GM21576 (cell line): ENCODE data around the gene CLASP1.
"Not testable (repeated sequence)": the region's sequence is repeated elsewhere in the genome, so short reads cannot be mapped to it uniquely, and the experiment has no call there.

ENCODE experiments used
- ATAC-seq: cut with Tn5 transposase; IDR thresholded peaks from one replicate; pipeline ENCODE4 v1.9.1; 2021; ENCODE audit warnings: mild to moderate bottlenecking, moderate library complexity; ENCODE audit not compliant: unreplicated experiment

CLASP1 gene

DNA sequence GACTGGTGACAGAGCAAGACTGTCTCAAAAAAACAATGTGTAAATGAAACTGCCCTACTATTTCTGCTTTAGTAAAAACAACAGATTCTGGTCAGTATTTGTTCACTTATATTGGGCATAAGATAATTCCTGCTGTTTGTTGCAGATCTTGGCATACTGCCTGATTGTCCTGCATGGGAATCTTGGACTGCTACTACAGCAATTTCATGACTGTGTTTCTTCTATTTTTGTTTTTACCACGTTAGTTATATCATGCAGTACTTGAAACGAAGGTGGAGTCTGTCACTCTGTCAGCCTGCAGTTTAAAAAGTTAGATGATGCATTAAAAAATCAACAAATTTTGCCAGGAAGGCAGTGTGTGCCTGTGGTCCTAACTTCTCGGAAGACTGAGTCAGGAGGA is 14.2 kb upstream of the CLASP1 start:
- no peak for ATAC-seq

DNA sequence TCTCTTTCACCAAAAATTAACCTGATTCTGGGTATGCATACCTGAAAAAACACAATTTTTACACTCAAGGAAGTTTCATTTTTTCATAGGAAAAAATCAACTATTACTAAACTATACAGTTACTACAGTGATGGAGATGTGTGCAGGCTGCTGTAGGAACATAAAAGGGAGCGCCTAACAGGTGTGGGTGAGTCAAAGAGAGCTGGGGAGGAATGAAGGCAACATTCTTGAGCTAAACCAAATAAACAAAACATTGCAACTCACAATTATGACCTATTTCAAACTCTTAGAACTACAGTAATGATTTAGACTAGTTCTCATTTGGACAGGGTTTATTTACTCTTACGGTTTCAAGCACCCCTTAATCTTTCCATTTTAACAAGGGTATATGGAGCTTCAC is 13.4 kb upstream of the CLASP1 start:
- no peak for ATAC-seq

DNA sequence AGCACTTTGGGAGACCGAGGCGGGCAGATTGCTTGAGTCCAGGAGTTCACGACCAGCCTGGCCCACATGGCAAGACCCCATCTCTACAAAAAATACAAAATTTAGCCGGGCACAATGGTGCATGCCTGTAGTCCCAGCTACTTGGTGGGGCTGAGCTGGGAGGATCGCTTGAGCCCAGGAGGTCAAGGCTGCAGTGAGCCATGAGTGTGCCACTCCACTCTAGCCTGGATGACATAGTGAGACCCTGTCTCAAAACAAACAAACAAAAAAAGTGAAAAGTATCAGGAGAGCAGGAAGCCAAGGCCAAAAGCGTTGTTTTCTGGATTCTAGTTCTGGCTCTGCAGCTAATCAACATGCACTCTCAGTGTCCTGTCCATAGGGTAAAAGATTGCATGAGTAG is 10.7 kb upstream of the CLASP1 start:
- ATAC-seq, result no peak

DNA sequence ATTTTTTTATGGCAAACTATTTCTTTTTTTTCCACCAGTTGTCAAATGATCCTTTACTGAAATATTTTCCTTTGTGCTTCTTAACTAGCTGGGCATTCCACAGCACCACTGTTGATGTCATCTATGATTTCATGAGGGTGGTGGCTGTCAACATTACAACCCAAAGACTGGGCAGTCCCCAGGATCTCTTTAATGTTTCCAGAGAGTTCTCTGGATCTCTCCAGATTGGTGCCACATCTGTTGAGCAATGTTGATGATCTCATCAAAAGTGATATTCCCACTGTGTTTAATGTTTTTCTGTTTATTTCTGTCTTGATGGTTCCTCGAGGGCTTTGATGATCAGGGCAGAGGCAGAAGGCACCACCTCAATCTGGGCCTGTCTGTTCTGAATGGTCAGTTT is 9.1 kb upstream of the CLASP1 start:
- not testable (repeated sequence) for ATAC-seq

DNA sequence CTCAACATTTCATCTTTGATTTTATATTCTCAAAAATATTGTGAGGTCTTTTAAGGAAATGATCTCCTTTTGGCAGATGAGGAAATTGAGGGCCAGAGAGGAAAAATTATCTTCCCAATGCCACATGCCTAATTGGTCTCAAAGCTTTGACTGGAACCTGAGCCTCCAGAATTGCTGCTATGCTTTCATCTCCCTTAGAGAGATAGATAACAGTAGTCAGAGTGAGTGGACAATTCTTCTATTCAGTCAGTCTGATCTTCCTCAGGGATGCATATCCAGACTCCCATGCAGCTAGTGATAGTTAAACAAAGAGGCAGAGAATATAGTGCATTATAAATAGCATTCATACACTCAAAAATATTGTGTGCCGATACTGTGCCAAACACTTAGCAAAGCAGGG is 3.8 kb upstream of the CLASP1 start:
- no peak for ATAC-seq

DNA sequence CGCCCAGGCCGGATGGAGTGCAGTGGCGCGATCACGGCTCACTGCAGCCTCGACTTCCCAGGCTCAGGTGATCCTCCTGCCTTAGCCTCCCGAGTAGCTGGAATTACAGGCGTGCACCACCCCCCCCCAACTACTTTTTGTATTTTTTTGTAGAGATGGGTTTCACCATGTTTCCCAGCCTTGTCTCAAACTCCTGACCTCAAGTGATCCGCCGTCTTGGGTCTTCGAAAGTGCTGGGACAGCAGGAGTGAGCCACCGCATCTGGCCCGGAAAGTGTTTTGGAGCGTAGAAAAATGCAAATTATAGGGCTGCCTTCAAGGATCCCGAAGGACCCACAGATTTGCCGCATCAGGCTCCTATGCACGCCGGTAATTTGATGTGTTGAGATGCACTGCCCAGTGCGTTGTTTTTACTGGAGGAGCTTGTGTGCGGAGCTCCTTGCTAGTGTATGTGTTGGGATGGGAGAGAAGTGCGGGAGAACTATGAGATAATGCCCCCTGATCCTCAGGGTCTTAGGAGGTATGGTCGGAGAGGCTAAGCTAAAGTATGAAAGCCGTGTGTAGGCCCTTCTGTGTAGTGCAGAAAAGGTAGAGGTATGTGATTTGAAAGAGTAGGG is 1.2 kb upstream of the CLASP1 start:
- ATAC-seq, result no peak

DNA sequence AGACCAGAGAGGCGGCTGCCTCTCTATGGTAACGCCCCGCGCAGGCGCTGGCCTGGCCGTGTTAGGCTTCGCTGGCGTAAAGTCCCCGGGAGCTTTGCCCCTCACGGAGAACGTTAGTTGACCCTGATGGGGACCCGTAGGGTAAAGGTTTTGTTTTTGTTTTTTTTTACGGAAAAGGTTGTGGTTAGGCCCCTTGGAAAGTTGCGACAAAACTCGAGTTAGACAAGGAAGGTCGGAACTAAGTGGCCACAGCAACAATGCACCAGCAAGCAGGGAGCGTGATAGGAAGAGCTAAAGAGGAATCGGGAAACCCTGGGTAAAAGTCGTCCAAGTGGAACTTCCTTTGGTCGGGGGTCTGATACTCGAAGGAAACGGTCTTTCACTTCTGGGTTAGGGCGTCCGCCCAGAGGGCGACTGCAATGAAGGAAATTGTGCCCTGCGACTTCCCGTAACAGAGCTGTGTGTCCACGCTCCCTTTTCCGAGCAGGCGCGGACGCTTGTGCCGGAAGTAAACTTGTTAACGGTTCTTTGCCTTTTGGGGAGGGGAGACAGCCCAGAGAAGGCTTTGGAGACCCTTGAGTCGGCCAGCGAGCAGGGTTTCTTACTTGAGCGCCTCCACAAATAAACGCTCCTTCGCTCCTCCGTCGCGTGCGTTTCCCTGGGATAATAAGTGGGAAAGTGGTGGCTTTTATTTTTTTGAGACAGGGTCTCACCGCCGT is 493 bp upstream of the CLASP1 start:
- peak; percentile 90 for ATAC-seq

DNA sequence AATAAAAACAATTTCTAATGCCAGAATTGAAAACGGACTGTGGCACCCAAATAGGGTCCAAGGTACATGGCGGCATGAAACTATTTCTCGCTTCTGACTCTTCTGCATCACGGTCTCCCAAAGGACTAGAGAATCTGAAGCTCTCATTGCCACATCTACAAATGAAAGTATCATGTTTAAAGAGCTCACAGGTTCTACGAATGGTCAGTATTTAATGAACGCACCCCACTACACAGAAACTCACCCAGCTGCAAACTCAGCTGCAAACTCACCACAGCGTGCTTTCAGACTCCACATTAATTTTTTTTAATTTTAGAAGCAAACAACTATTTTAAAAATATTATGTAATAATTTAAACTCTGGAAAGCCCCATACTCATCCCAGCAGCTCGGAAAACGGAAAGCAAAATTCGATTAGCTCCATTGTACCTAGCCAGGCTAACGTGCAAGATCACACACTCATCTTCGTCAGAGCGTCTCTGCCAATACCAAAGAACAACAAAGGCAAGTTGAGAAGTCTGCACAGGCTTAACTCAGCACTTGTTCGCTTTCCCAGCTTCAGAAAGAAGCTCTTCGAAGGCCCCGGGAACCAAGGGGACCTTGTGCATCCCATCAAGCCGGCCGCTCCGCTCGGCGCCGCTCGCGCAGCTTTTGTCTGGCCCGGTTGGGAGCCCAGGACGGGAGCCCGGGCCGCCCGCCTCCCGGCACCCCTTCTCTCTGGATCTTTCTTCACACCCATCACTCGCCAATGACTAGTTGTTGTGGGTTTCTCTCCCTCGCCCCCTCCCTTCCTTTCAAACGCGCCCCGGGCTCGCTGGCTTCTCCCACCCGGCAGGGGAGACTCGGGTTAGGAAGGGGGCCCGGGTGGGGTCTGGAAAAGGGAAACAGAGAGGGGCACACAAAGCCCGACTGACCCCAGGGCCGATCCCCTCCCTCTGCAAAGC is 785 bp downstream of the CLASP1 start:
- ATAC-seq, result no peak

DNA sequence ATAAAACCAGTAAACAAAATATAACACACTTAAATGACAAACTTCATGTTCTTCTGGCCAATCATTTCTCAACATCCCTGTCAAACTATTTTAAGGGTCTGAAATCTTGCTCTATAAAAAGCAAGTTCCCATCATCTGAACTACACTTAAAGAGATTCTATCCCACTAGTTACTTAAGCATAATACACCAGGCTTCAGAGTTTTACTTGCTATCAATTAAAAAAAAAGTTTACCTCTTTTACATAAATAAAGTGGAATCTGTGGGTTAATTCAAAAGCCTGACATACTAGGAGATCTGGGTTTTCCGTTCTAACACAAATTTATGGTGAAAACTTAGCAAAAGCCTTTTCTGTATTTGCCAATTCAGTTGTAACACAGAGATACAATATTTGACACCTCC is 1.9 kb downstream of the CLASP1 start:
- no peak for ATAC-seq

DNA sequence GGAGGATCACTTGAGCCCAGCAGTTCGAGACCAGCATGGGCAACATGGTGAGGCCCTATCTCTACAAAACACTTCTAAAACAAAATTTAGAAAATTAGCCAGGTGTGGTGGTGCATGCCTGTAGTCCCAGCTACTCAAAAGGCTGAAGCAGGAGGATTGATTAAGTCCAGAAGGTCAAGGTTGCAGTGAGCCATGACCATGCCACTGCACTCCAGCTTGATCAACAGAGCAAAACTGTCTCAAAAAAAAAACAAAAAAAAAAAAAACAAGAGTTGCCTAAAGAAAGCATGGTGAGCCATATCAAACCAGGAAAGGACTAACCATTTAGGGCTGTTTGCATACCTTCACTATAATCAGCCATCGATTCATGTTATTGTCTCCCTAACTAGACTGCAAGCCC is 4.5 kb downstream of the CLASP1 start:
- ATAC-seq, result no peak

DNA sequence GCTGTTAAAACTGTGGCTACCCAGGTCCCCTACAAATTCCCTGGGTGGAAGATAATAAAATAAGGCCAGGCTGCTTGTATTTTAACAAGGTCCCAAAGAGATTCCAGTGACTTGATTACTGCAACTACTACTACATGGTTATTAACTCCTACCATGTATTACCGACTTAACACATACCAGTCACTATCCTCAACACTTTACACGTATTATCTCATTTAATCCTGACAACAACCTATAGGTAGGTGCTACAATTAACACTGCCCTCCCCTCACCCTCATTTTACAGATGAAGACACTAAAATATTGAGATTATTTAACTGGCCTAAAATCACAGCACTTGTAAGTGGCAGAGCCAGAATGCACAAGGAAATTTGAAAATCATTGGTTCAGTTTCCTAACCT is 5.4 kb downstream of the CLASP1 start:
- no peak for ATAC-seq

DNA sequence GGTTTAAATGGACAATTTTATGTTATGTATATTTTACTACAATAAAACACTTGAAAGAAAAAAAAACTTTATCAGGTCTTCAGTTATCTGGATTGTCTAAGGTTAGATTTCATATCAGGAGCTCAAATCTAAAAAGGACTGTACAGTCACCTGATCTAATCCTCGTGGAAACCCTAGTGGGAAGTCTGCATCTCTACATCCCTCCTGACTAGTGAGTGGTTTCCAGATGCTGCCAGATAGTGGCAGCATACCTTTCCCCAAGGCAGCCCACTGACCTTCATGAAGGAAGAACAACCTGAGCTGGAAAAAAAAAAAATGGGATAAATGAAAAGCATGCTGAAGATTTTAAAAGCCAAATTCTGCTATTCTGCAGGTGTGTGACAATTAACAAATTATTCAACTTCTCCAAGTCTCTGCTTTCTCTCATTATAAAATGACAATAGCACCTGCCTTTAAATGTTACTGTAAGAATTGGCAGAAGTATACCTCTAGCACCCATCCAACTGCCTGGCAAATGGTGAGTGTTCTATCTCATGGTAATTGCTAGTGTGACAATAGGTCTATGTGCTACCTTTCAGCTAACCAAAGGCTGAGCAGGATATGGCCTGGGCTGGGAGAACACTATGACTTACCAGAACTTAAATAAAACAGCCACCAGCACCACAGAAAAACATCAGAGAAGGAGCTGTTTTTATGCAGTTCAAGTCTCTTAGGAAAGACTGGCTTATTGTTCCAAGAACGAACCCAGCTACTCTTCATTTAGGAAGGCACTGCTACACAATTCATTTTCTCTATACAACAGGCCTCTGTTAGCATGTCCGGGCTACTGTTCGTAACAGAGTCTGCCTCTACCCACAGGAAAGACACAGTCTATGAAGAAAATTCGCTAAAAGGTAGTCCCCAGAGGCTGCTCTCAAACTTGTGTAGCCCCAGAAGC is 8.6 kb downstream of the CLASP1 start:
- ATAC-seq, result no peak

DNA sequence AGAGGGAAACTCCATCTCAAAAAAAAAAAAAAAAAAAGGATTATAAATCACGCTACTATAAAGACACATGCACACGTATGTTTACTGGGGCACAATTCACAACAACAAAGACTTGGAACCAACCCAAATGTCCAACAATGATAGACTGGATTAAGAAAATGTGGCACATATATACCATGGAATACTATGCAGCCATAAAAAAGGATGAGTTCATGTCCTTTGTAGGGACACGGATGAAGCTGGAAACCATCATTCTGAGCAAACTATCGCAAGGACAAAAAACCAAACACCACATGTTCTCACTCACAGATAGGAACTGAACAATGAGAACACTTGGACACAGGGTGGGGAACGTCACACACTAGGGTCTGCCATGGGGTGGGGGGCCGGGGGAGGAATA is 9.4 kb downstream of the CLASP1 start:
- not testable (repeated sequence) for ATAC-seq

DNA sequence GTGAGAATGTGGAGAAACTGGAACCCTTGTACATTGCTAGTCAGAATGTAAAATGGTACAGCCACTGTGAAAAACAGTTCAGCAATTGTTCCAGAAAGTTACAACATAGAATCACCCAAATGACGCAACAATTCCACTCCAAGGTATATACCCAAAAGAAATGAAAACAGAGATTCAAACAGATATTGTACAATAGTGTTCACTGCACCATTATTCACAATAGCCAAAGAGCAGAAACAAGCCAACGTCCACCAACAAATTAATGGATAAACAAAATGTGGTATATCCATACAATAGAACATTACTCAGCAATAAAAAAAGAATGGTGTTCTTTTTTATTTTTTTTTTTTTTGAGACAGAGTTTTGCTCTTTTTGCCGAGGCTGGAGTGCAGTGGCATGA is 10.9 kb downstream of the CLASP1 start:
- ATAC-seq, result no peak

DNA sequence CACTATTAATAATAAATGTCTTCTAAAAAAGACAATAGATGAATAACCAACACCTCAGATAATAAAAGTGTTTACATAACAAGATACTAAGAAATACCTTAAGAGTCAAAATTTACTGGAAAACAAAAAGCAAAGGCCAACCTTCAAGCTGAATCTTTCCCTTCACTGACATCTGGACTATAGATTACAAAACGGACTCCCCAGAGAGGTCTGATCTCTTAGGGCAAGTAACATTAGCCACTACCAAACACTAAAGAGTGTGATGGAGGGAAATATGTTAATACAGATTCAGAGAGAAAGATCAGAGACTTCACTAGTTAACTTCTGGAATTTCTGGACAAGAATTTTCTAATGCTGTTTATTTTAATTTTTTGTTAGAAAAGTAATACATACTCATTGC is 13.9 kb downstream of the CLASP1 start:
- ATAC-seq, result no peak

DNA sequence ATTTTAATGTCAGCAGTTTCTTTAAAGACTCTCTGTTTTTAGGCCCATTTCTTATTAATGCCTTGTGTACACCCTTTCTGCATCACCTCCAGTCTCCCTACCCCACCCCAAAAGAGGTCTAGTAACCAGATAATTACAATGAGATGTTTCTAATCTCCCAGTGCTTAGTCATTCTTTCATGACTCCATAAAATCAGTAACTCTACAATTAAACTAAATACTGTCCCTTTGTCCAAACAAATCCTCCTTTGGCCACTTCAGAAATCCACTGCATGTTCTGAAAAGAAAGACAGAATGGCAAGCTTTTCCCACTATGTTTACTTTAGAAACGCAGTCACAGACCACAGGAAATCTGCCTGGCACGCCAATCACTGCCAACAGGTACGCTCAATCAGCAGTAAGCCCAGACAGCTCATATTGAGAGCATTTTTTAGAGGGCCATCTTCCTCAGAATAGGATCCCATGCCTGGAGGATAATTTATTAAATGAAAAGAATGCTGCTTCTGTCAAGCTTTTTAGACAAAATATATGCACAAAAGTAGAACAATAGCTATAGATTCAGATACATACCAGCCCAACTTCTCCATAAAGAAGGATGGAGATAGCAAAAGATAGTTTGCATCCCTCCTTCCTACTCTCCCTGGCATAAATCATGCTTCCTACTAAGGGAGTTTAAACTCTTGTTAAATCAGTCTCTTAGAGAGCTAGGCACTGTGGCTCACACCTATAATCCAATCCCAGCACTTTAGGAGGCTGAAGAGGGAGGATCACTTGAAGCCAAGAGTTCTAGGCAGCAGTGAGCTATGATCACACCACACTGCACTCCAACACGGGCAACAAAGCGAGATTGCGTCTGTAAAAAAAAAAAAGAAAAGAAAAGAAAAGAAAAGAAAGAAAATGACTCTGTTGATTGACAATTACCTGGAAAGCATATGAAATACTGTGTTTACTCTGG is 14.6 kb downstream of the CLASP1 start:
- no peak for ATAC-seq

DNA sequence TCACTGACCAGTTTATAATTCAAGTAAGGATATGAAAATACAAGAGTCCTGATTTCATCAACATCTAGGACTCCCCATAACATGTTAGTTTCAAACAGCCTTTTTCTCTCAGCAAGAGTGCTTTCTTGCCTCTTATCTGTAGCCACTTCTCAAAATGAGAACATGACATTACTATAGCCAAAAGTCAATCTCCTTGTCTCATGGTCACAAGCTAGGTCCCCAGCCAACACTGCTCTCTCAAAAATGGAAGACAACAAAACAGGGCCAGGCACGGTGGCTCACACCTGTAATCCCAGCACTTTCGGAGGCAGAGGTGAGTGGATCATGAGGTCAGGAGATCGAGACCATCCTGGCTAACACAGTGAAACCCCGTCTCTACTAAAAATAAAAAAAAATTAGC is 15.8 kb downstream of the CLASP1 start:
- ATAC-seq, result no peak

DNA sequence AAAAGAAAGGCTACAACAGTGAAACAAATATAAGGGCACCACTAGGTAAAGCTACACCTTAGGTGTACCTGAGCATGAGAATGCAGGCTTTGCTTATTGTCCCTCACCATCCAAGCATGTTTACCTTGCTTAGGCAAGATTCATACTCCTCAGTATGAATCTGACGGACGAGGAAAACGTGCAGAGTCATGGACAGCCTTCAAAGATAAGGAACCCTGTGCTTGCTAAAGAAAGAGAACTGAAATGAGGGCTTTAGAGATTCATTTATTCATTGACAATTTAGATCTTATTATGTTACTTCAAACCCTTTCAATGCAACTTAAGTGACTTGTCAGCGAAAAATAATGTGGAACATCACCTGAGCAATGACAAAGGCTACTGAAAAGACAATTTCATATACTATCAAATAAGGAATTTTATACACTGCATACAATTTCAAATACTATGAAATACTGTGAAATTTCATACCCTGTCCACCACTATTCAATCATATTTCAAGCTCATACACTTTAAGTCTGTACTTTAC is 21.7 kb downstream of the CLASP1 start:
- no peak for ATAC-seq

DNA sequence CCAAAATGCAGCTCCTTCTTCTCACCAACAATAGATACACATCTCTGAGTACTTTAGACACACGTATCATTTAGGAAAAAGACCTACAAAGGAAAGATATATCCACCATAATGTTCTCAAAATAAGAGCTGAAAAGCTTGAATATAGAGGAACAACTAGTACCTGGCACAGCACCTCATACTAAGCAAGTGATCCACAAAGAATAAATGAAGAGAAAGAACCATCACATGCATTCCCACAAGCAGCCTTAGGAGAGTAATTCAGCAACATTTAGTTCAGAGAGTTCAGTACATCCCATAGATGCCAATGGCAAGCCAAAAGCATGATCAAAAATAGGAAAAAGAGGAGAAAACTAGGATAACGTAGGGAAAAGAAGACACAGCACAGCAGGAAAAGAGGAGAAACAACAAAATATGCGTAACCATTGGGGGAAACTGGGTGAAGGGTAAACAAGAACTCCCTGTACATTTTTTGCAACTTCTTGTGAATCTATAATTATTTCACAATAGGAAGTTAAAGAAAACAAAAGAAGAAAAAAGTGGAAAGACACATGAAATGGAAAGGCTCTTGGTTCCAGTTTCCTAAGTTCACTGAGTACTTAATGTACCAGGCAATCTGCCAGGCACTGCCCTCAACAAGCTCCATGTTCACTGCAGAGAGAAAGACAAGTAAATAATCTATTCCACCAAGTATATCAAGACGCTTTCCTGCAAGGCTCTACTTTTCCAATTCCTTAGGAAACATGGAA is 22.3 kb downstream of the CLASP1 start:
- ATAC-seq, result no peak
